CD4-positive, alpha-beta T cell treated with Interleukin-6 for 4 hours (primary cell): Measurements from ENCODE around the gene ATG4B.
A peak's percentile ranks its signal among the peaks of the same experiment; 100 is the strongest.

Source experiments
- DNase-seq: peaks from one replicate; pipeline ENCODE4 v3.0.0-alpha.2; 2020; ENCODE audit warnings: mixed read lengths

ATG4B gene

DNA sequence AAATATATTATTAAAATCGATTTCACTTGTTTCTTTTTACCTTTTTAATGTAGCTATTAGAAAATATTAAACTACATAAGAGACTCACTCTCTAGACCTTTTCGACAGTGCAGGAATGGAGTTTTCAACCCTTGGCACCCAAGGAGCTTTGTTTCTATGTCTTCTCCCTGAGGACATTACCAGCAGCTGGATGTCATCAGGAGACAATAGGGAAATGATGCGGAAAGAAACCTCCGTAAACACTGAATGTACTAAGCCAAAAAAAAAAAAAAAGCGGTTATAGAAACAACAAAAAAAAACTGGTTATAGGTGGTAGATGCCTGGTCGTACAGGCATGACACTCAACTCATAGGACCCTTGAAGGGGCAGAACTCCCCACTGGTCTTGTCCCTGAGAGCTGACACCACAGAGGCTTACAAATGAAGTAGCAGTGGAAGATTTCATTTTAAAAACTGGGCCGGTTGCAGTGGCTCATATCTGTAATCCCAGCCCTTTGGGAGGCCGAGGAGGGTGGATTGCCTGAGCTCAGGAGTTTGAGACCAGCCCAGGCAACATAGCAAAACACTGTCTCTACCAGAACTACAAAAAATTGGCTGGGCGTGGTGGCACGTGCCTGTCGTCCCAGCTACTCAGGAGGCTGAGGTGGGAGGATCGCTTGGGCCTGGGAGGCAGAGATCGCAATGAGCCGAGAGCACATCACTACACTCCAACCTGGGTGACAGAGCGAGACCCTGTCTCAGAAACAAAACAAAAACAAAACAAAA lies 24.3 kb upstream of the ATG4B start:
- no peak for DNase-seq

DNA sequence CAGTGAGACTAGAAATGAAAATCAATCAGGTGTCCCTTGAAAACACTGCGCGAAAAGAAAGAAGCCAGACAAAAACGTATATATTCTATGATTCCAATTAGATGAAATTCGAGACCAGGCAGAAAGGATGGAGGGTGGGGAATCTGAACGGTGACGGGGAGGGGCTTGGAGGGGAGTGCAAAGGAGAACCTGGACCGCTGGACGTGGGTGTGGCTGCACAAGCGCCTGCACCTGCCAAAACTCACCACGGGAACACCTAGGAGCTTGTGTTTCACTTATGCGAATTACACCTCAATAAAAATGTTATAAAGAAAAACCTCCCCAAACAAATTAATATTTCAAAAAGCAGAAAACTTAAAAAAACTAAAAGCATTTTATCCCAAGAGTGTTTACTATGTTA lies 22.5 kb upstream of the ATG4B start:
- DNase-seq, result no peak

GRCh38 chr2:241615522-241616052 lies 21.9 kb upstream of the ATG4B start:
- no peak for DNase-seq

GRCh38 chr2:241616168-241617125 lies 21.0 kb upstream of the ATG4B start:
- DNase-seq, result no peak

- DNase-seq, result peak; percentile 52
Measured at GRCh38 chr2:241617431-241618154, 19.9 kb upstream of the ATG4B start.

DNA sequence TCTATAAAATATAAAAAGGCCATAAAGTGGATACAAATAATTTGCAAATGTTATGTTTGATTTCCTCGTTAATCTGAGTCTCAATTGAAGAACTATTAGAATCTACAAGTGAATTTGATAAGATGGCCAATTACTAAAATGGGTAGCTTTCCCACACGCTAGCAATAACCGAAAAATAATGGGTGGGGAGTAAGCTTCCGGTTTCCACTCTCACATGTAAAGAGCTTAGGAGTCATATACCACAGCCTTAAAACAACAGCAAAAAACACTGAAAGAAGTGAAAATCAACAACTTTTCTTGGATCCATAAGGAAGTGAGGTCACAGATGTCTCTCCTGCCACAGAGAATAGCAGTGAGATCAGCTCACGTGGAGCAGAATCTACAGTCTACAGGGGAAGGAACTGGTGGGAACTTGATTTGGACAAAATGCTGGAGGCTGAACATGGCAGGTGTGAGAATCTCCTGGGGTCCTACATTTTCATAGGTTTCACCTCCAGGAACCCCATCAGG lies 19.1 kb upstream of the ATG4B start:
- DNase-seq, result no peak

DNA sequence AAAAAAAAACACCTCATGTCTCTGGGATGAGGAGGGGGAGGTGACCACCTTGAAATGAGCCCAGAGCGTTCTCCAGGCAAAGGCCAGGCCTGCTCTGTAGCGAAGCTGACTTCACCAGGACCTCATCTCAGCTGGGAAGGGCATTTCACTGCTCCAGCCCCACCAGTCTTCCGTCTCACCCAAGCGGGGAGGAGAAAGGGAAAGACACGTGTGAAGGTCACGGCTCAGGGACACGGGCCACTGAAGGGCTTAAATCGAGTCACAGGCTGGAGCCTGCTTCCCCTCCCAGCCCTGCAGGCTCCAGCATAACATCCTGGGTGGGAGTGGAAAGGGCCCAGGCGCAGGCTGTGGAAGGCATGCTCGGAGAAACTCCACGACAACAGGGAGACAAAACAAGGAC lies 18.7 kb upstream of the ATG4B start:
- no peak for DNase-seq

DNA sequence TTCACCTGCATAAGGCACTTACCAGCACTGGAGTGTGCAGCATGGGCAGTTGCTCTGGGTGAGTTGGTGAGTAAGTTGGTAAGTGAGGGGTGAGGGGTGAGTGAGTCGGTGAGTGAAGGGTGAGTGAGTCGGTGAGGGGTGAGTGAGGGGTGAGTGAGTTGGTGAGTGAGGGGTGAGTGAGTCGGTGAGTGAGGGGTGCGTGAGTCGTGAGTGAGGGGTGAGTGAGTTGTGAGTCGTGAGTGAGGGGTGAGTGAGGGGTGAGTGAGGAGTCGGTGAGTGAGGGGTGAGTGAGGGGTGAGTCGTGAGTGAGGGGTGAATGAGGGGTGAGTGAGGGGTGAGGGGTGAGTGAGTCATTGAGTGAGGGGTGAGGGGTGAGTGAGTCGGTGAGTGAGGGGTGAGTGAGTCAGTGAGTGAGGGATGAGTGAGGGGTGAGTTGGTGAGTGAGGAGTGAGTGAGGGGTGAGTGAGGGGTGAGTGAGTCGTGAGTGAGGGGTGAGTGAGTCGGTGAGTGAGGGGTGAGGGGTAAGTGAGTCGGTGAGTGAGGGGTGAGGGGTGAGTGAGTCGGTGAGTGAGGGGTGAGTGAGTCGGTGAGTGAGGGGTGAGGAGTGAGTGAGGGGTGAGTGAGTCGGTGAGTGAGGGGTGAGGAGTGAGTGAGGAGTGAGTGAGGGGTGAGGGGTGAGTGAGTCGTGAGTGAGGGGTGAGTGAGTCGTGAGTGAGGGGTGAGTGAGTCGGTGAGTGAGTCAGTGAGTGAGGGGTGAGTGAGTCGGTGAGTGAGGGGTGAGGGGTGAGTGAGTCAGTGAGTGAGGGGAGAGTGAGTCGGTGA lies 17.7 kb upstream of the ATG4B start:
- DNase-seq, result no peak

- peak; percentile 19 for DNase-seq
Measured at GRCh38 chr2:241620419-241620769, 17.1 kb upstream of the ATG4B start.

DNA sequence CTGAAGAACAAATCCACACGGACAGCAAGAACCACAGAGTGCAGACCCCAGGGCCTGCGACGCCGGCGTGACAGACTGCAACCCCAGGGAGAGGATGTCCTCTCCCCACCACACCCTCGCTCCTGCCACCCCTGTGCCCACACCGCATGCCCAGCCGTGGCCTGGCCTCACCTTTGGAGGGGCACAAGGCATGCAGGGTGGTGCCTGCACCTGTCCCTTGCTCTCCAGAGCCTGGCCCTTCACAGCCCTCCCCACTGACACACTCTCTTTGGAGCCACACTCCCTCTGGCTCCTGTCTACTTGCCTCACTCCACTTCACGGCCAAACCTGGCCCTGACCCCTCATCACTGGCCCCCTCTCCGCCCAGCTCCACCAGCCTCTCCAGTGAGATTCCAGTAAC lies 9.8 kb upstream of the ATG4B start:
- DNase-seq, result no peak

GRCh38 chr2:241629762-241630435 lies 7.6 kb upstream of the ATG4B start:
- no peak for DNase-seq

DNA sequence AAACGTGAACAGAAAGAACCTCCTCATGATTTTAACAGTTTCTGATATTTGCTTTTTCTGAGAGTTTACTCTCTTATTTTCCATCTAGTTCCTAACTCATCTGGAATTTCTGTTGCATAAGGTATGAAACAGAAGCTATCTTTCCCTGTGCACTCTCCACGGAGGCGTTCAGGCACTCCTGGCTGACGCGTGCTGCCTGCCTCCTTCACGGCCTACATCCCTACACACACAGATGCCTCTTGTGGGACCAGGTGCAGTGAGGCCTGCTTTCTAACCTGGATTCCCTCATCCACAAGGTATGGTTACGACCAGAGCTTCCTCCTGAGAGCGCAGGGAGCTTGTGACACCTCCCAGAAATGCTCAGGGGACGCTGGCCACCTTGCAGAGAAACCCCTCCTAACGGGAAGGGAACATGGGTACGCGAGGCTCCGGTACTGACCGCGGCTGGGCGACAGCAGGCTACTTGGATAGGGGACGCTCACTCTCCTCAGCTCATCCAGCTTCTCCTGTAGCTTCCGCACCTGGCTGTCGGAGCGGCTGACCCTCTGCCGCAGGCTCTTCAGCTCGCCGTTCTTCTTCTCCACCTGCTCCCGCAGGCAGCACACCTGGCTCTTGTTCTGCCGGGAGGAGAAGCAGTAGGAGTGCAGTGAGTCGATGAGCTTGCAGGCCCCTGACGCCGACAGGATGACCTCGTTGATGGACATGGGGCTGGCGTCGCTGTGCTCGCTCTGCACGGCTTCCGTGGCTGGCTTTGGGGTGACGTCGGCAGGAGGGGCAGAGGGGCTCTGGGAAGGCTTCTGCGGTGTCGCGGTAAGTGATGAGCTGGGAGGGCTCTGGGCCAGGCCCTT lies 4.8 kb upstream of the ATG4B start:
- DNase-seq, result no peak

- no peak for DNase-seq
Measured at GRCh38 chr2:241633561-241633960, 3.9 kb upstream of the ATG4B start.

DNA sequence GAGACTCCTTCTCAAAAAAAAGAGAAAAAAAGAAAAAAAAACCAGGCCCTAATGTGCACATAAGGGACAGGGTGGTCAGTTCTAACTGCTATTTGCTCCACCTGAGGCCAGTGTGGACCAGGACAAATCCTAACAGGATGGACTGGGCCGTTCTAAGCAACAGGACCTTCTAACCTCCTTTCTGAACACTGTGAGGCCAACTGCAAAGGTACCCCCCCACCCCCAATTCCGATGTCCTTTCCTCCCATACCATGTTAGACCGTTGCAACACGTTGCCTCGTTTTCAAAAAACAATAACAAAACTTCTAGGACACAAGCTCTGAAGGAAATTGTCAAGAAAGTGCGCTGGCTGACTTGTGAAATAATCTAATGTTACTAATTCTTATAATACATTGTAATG lies 1.7 kb upstream of the ATG4B start:
- DNase-seq, result no peak

GRCh38 chr2:241636182-241637017 lies 1.1 kb upstream of the ATG4B start:
- DNase-seq, result peak; percentile 41

DNA sequence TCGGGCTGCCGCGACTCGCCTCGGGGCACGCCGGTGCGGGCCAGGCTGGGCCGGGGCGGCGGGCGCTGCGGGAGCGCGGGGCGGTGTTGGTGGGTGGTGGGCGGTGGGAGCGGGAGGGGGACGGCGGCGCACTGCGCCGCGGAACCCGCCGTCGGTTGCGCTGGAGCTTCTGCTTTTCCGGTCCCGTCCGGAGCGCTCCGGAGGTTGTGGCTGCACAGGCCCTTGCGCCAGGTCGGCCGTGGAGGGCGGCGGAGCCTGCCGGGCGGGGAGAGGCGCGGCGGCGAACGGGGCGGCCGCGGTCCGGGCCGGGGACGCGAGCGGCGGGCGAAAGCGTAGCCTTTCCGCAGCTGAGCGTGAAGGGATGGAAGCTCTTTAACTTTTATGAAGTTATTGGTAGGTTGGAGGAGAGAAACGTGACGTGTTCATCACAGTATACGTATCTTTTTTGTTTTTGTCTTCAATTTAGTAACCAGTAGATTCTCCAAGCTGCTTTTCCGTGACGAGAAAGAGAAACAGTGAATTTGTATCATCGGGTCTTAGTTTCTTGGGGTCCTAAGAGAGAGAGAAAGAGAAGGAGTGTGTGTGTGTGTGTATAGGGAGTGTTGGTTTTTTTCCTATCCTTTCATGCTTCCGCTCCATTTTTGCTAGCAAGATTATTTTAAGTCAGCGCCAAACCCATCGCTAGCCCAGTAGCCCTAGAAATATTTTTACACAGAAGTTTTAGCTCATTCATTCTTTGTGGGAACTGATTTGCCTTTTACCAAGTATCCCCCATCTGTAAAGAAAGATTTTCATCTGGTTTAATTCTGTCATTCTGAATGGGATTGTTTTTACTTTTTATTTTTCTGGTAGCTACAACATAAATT lies 535 bp downstream of the ATG4B start:
- peak; percentile 52 for DNase-seq

DNA sequence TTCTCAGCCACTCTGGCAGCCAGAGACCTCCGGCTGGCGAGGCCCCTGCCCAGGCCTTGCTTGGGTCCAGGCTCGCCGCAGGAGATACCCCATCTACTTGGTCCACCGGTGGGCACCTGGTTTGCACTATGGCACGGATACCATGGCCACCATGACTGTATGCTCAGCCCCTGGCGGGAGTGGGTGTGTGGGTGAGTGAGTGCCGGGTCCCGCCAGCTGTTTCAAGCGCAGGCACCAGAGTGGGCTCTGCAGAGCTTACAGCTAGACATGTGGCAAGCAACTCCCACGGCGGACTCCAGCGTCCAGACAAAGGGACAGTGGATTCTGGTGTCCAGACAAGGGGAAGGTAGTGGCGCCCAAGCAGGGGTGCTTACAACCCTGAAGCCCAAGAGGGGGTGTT lies 1.4 kb downstream of the ATG4B start:
- no peak for DNase-seq

- no peak for DNase-seq
Measured at GRCh38 chr2:241639385-241639784, 1.9 kb downstream of the ATG4B start.
